MM.1S (cell line): ENCODE results near the gene CLSTN1.

Source experiments
- EZH2 ChIP-seq: fragments of 300-600 bp; sonication (generic); optimal IDR thresholded peaks from 2 replicates; pipeline ENCODE3; 2017; ENCODE audit warnings: low read depth, mild to moderate bottlenecking, antibody characterized with exemption, low read length, mixed read lengths
- EZH2phosphoT487 ChIP-seq: fragments of 300-600 bp; sonication (generic); IDR thresholded peaks from 2 replicates; pipeline ENCODE4 v1.6.1; 2018; ENCODE audit warnings: antibody characterized with exemption, low read length
- TF ChIP-seq, protein P1 (sequence below): fragments of 300-600 bp; sonication (generic); IDR thresholded peaks from 2 replicates; pipeline ENCODE4 v1.5.1; 2016; ENCODE audit warnings: antibody characterized with exemption, low read length, mixed read lengths

DNA sequence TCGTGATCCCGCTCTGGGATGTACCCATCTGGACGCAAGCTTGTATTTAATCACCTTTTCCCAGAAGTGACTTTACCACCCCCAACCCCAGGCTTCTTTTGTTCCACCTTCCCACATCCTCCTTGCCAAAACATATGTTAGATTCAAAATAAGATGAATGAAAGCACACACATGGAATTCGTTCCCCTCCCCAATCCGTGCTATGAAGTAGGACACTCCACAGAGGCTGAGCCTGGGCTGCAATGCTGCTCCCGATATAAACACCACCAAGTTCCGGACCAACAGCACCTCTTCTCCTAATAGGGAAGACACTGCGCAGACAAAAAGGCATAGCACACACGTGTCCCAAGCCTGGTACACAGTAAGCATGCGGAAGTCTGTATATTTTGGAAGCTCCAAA lies 86.1 kb downstream of the CLSTN1 start:
- TF ChIP-seq, protein P1, sequence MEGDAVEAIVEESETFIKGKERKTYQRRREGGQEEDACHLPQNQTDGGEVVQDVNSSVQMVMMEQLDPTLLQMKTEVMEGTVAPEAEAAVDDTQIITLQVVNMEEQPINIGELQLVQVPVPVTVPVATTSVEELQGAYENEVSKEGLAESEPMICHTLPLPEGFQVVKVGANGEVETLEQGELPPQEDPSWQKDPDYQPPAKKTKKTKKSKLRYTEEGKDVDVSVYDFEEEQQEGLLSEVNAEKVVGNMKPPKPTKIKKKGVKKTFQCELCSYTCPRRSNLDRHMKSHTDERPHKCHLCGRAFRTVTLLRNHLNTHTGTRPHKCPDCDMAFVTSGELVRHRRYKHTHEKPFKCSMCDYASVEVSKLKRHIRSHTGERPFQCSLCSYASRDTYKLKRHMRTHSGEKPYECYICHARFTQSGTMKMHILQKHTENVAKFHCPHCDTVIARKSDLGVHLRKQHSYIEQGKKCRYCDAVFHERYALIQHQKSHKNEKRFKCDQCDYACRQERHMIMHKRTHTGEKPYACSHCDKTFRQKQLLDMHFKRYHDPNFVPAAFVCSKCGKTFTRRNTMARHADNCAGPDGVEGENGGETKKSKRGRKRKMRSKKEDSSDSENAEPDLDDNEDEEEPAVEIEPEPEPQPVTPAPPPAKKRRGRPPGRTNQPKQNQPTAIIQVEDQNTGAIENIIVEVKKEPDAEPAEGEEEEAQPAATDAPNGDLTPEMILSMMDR, result no peak
- TF ChIP-seq EZH2phosphoT487 (no peak), EZH2 (no peak)
